Activated naive CD4-positive, alpha-beta T cell treated with anti-CD3 and anti-CD28 coated beads for 36 hours (primary cell): ENCODE measurements around the gene COA1. TPM values are rescaled to one million over a fixed set of nuclear protein-coding genes. Genes with fewer than 3 reads are reported as not detected.
A peak's percentile ranks its signal among the peaks of the same experiment; 100 is the strongest.
"Not testable (repeated sequence)": the region's sequence is repeated elsewhere in the genome, so short reads cannot be mapped to it uniquely, and the experiment has no call there.

Source experiments
- CTCF ChIA-PET: fragments of 350-600 bp; sonication (Branson Sonifier 250); formaldehyde crosslinking; loops from one replicate; lab custom pipeline; 2021; ENCODE audit warnings: antibody characterized with exemption; lab: Charles Lee
- DNase-seq: peaks from one replicate; pipeline ENCODE4 v3.0.0-alpha.2; 2020
- H3K27ac Mint-ChIP-seq: one replicate; pipeline ENCODE4 v1.8.0; 2021; ENCODE audit warnings: mild to moderate bottlenecking, mixed read lengths
- H3K27me3 Mint-ChIP-seq: one replicate; pipeline ENCODE4 v1.8.0; 2021; ENCODE audit warnings: low read depth, mixed read lengths
- H3K36me3 Mint-ChIP-seq: one replicate; pipeline ENCODE4 v1.8.0; 2021; ENCODE audit warnings: low read depth, mixed read lengths
- H3K4me1 Mint-ChIP-seq: one replicate; pipeline ENCODE4 v1.8.0; 2021; ENCODE audit warnings: low read depth, mixed read lengths
- H3K4me3 Mint-ChIP-seq: one replicate; pipeline ENCODE4 v1.8.0; 2021; ENCODE audit warnings: mild to moderate bottlenecking, moderate library complexity, mixed read lengths
- H3K9me3 Mint-ChIP-seq: one replicate; pipeline ENCODE4 v1.8.0; 2021; ENCODE audit warnings: mixed read lengths
- intact Hi-C: fragments of 100-400 bp; cut with micrococcal nuclease; formaldehyde crosslinking; loops from one replicate; pipeline ENCODE4 v1.15.1; 2023
- total RNA-seq, 2 experiments: library from RNA; stranded (reverse); gene quantifications; one replicate each; pipeline ENCODE4 v1.2.3, GENCODE V29; 2021

Gene COA1
- total RNA-seq, 2 experiments from 2014 or later = 85.9 to 87.2 TPM

DNA sequence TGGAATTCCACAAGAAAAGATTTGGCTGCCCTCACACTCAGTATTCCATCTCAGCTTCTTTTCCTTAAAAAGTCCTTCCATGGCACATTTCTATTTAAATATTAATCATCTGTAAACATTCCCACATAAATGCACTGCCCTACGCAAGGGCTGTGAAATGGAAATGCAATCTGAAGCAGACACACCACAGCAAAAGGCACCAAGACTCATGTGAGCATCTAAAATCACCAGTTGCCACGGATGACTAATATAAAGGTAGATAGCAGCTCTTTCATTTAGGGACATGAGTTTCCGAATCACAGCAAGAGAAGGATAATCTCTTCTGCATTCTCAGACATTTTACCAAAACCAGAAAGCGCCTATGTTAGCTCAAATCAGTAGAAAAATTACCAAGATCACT lies 31.6 kb downstream of the COA1 start:
- peaks cover 32% of the 10 kb centered on the region for H3K4me1 Mint-ChIP-seq
- H3K27ac Mint-ChIP-seq = peak overlapping the region; percentile 12
- CTCF ChIA-PET = interaction anchor here (0.6 to 6.3 kb wide), 13 partner anchors 10 to 821 kb away, joined by 3 to 388 read pairs (median 5); partner anchors contain the start of gene STK17A
- DNase-seq = peak; percentile 28
- H3K4me3 Mint-ChIP-seq = no peak overlapping the region
- H3K36me3 Mint-ChIP-seq = peaks cover 3% of the 10 kb centered on the region
- no peaks in the 10 kb centered on the region for H3K27me3 Mint-ChIP-seq
- H3K9me3 Mint-ChIP-seq = no peaks in the 10 kb centered on the region
- intact Hi-C loops = loop anchor here (1.0 kb wide), 1 partner anchor 17 kb away; no protein-coding TSS in a partner anchor

DNA sequence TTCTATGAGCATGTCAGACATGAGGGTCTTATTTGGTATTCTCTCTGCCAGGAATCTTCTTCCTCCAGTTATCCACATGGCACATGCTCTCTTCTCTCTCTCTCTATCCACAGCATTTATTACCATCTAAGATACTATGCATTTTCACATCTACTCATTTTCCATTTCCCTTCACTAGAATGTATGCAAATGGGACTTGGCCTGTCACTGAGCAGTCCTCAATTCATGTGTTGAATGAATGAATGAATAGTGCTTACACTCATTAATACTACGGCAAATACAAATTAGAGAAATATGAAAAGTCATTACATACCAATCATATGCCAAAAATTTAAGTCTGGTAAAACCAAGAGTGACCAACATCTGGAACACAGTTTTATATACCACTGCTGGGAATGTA lies 34.0 kb downstream of the COA1 start:
- H3K36me3 Mint-ChIP-seq = peaks cover 3% of the 10 kb centered on the region
- CTCF ChIA-PET = no interaction called here
- H3K4me3 Mint-ChIP-seq = no peak overlapping the region
- peaks cover 43% of the 10 kb centered on the region for H3K4me1 Mint-ChIP-seq
- H3K27me3 Mint-ChIP-seq = no peaks in the 10 kb centered on the region
- no peak for DNase-seq
- no peaks in the 10 kb centered on the region for H3K9me3 Mint-ChIP-seq
- intact Hi-C loops = no loop called here
- no peak overlapping the region for H3K27ac Mint-ChIP-seq

DNA sequence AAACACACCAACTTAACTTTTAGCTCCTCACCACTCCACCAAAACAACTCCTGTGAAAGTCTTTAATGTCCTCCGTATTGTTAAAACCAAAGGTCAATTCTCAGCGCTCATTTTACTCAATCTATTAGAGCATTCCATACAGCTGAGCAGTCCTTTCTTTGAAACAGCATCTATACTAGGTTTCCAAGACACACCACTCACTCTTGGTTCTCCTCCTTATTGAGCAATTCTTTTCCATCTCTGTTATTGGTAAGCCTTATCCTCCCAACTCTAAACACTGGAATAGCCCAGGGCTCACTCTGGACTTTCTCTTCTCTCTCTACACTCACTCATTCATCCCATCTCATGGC lies 34.9 kb downstream of the COA1 start:
- no peak overlapping the region for H3K4me3 Mint-ChIP-seq
- DNase-seq = no peak
- H3K36me3 Mint-ChIP-seq = peaks cover 3% of the 10 kb centered on the region
- H3K27ac Mint-ChIP-seq = no peak overlapping the region
- peaks cover 42% of the 10 kb centered on the region for H3K4me1 Mint-ChIP-seq
- no peaks in the 10 kb centered on the region for H3K9me3 Mint-ChIP-seq
- no peaks in the 10 kb centered on the region for H3K27me3 Mint-ChIP-seq
- CTCF ChIA-PET = interaction anchor here (0.6 to 4.6 kb wide), 4 partner anchors 112 to 434 kb away, joined by 3 to 24 read pairs (median 4); partner anchors contain the start of gene STK17A
- intact Hi-C loops = no loop called here

DNA sequence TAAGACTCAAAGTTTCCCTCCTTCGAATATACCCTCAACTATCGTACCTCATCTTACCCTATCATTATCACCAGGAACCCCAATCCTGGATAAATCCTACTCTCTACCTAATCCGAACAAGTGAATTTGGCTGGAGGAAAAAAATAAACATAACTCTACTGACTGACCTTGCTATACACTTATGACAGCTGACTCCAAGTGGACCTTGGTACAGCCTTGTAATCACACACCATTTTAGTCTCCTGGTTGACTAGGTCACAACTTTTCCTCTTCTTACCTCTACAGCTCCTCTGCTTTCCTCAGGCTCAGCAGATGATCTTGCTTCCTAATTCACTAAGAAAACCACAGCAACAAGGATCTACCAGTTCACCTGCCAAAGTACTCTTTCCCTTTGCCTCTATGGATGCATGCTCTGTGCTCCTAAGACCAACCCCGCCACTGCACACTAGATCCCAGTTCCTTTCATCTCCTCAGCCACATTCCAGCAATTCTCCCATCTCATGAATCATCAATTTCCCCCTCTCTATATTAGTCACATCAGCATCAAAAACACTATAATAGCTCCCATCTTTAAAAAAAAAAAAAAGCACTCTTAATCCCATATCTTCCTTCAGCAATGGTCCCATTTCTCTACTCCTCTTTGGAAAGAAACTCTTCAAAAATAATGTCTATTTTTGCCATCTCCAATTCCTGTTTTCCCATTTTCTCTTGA lies 35.5 kb downstream of the COA1 start:
- Mint-ChIP-seq H3K4me3 (no peak overlapping the region), H3K27me3 (no peaks in the 10 kb centered on the region), H3K9me3 (no peaks in the 10 kb centered on the region), H3K27ac (no peak overlapping the region), H3K4me1 (peaks cover 38% of the 10 kb centered on the region), H3K36me3 (peaks cover 3% of the 10 kb centered on the region)
- no peak for DNase-seq
- CTCF ChIA-PET = interaction anchor here (0.6 to 4.6 kb wide), 5 partner anchors 44 to 433 kb away, joined by 3 to 24 read pairs (median 4); partner anchors contain the start of gene STK17A
- intact Hi-C loops = no loop called here

DNA sequence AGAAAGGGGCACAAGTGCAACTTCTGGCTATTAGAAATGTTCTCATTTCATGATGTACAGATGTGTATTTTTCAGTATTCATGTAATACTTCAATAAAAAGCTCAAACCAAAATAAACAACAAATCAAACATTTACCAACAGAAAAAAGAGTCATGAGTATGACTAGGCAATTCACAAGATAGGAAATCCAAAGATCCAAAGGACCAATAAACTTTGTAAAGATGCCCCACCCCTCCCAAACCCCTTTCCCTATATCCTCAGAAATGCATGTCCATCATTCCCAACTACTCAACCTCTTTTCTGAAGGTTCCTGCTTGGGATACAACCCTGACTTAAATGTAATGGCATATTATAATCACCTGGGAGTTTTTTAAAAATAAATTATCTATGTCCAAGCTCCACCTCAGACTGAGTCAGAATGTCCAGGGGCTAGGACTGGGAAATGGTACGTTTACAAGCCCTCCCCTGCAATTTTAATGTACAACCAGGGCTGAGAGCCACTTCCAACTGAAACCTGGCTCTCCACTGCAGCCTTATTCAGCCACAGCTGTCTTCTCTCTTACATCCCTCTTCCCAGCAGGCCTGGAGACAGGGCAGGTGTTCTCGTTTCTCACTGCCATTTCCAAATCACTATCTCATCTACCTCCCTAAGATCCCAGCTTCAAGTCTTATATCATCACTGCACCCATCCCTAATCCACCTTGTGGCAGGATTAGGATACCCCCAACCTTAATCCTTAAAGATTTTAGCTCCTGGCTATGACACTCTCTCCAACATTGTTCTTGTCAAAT lies 36.5 kb downstream of the COA1 start:
- H3K4me1 Mint-ChIP-seq = peaks cover 35% of the 10 kb centered on the region
- CTCF ChIA-PET = interaction anchor here (1.0 to 4.6 kb wide), 2 partner anchors 43 to 110 kb away, joined by 3 to 24 read pairs; partner anchors contain the start of gene STK17A
- no peak for DNase-seq
- intact Hi-C loops = no loop called here
- H3K27ac Mint-ChIP-seq = no peak overlapping the region
- no peaks in the 10 kb centered on the region for H3K27me3 Mint-ChIP-seq
- H3K36me3 Mint-ChIP-seq = peaks cover 9% of the 10 kb centered on the region
- H3K4me3 Mint-ChIP-seq = no peak overlapping the region
- peaks cover 2% of the 10 kb centered on the region for H3K9me3 Mint-ChIP-seq

DNA sequence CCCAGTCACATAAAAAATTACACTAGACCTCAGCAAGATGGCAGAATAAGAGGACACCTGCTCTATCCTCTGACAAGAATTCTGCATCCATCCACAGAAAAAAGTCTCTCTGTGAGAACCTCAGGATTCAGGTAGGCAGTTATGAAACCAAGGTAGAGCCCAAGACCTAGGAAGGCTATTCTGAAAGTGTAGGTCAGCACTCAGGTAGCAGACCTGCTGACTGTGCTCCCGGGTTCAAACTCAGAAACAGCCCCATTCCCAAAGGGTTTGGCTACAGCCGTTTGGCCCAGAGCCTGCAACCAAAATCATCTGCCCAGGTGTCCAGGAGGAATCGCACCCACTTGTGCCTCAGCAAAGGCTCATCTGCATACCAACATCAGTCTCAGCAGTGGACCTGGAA lies 37.7 kb downstream of the COA1 start:
- intact Hi-C loops = no loop called here
- H3K36me3 Mint-ChIP-seq = peaks cover 13% of the 10 kb centered on the region

DNA sequence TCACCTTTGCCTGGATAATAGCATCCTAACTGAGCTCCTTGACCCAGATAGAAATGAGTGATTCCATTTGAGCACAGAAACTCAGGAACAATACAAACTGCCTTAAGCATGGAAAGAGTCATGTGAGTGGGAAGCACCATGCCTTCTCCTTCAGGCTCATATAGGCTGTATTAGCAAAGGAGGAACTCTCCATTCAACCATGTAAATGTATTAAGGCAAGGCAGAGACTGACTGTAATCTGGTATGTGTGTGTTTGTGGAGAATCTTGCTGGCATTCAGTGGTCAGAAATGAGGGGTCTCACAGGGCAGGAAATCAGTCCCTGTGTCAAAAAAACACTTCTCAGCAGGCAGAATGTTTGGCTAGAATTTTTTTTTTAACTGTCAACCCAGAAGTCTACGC lies 40.2 kb downstream of the COA1 start:
- Mint-ChIP-seq H3K27ac (no peak overlapping the region), H3K27me3 (no peaks in the 10 kb centered on the region), H3K4me3 (no peak overlapping the region), H3K4me1 (peaks cover 47% of the 10 kb centered on the region), H3K9me3 (peaks cover 7% of the 10 kb centered on the region), H3K36me3 (peaks cover 14% of the 10 kb centered on the region)
- CTCF ChIA-PET = interaction anchor here (0.7 to 4.3 kb wide), 4 partner anchors 10 to 569 kb away, joined by 5 to 28 read pairs (median 8); partner anchors contain the start of gene STK17A
- no peak for DNase-seq
- intact Hi-C loops = loop anchor here (2.0 kb wide), 1 partner anchor 16 kb away; no protein-coding TSS in a partner anchor

More for the DNA sequence above, 37.7 kb downstream of the COA1 start:
- Mint-ChIP-seq H3K27ac (no peak overlapping the region), H3K27me3 (no peaks in the 10 kb centered on the region), H3K4me1 (peaks cover 34% of the 10 kb centered on the region), H3K9me3 (peaks cover 6% of the 10 kb centered on the region), H3K4me3 (no peak overlapping the region)
- CTCF ChIA-PET = interaction anchor here (4.6 kb wide), 1 partner anchor 109 kb away, joined by 24 read pairs; the partner anchor contains the start of gene STK17A
- no peak for DNase-seq

DNA sequence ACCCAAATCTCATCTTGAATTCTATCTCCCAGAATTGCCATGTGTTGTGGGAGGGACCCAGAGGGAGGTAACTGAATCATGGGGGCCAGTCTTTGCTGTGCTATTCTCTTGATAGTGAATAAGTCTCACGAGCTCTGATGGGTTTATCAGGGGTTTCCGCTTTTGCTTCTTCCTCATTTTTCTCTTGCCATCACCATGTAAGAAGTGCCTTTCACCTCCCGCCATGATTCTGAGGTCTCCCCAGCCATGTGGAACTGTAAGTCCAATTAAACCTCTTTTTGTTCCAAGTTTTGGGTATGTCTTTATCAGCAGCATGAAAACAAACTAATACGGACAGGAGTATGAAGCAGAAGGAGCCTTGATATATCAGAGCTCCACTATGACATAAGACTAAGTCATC lies 41.5 kb downstream of the COA1 start:
- not testable (repeated sequence) for H3K27me3 Mint-ChIP-seq, DNase-seq, H3K4me3 Mint-ChIP-seq, H3K27ac Mint-ChIP-seq
- intact Hi-C loops = loop anchor here (1.0 to 2.0 kb wide), 2 partner anchors 9 to 15 kb away; no protein-coding TSS in a partner anchor
- peaks cover 58% of the 10 kb centered on the region for H3K4me1 Mint-ChIP-seq
- CTCF ChIA-PET = interaction anchor here (0.9 to 4.3 kb wide), 4 partner anchors 8 to 106 kb away, joined by 4 to 28 read pairs (median 5); partner anchors contain the start of gene STK17A
- H3K9me3 Mint-ChIP-seq = peaks cover 11% of the 10 kb centered on the region
- H3K36me3 Mint-ChIP-seq = peaks cover 18% of the 10 kb centered on the region

DNA sequence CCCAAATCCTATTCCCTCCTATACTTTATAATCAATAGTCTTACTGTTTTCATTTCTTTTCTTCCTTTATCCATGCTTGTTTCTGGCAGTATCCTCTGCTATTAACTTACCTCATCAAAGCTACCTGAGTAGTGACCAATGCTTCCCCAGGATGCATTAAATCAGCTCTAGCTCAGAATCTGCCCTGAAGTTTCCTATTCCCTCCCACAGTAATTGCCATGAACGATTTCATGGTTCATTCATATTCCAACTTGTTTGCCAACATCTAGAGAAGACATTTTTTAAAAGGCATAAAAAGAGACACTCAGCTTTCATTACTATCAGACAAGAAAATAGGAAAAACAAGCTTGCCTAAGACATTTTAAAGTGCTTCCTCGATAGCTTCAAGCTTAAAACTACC lies 42.3 kb downstream of the COA1 start:
- Mint-ChIP-seq H3K4me3 (no peak overlapping the region), H3K9me3 (peaks cover 11% of the 10 kb centered on the region), H3K27ac (no peak overlapping the region), H3K27me3 (no peaks in the 10 kb centered on the region), H3K36me3 (peaks cover 18% of the 10 kb centered on the region), H3K4me1 (peaks cover 61% of the 10 kb centered on the region)
- CTCF ChIA-PET = interaction anchor here (1.0 to 4.3 kb wide), 4 partner anchors 11 to 151 kb away, joined by 5 to 28 read pairs (median 11); partner anchors contain the start of gene STK17A
- intact Hi-C loops = loop anchor here (1.0 kb wide), 1 partner anchor 8 kb away; no protein-coding TSS in a partner anchor
- no peak for DNase-seq

DNA sequence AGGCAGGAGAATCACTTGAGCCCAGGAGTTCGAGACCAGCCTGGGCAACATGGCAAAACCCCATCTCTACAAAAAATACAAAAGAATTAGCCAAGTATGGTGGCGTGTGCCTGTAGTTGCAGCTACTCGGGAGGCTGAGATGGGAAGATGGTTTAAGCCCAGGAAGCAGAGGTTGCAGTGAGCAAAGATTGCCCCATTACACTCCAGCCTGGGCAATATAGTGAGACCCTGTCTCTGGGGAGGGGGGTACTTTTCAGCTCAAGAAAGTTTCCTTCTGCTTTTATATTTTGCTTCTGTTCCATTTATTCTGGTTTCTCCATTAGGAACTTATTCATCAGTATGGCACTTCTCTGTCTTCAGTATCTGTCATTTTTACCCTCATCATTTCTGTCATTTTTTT lies 48.6 kb downstream of the COA1 start:
- intact Hi-C loops = loop anchor here (1.0 kb wide), 1 partner anchor 18 kb away; no protein-coding TSS in a partner anchor
- CTCF ChIA-PET = interaction anchor here (0.6 to 2.1 kb wide), 2 partner anchors 98 to 148 kb away, joined by 6 to 11 read pairs; partner anchors contain the start of gene STK17A
- Mint-ChIP-seq H3K36me3 (peaks cover 9% of the 10 kb centered on the region), H3K27ac (no peak overlapping the region), H3K27me3 (no peaks in the 10 kb centered on the region), H3K4me3 (no peak overlapping the region), H3K9me3 (peaks cover 6% of the 10 kb centered on the region), H3K4me1 (peaks cover 83% of the 10 kb centered on the region)
- DNase-seq = no peak

DNA sequence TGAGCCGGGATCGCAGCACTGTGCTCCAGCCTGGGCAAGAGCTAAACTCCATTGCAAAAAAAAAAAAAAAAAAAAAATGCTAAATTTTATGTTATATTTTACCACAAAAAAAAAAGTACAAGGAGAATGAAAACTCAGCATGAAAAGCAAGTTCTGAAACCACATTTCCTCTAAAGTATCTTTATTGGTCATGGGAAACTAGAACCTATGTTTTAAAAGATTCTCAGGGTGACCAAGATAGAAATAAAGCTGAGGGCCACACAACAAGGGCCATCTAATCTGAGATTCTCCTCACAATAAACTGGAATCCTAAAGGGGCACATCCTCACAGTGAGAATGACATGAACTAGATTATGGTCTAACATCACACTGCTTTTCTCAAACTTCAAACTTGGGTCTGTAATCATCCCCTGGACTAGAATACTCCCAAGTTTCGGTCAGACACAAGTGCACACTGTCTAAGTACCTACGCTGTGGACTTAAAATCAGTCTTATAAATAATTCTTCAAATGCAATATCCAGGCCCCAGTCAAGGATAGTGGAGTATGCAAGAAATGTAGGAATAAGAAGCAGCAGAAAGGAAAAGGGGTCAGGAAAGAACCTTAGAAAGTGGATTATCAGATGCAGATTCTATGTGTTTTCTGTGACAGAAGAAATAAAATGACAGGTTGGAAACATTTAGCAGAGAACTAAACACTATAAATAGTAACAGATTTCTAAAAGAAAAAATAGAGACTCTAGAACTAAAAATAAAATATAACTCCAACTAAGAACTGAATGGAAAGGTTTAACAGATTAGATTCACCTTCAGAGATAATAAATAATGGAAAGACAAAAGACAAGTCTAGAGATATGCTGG lies 49.9 kb downstream of the COA1 start:
- CTCF ChIA-PET = interaction anchor here (0.5 to 3.1 kb wide), 6 partner anchors 9 to 108 kb away, joined by 3 to 13 read pairs (median 8); partner anchors contain the start of gene STK17A
- H3K36me3 Mint-ChIP-seq = peaks cover 13% of the 10 kb centered on the region
- DNase-seq = no peak
- H3K9me3 Mint-ChIP-seq = peaks cover 6% of the 10 kb centered on the region
- no peaks in the 10 kb centered on the region for H3K27me3 Mint-ChIP-seq
- peak overlapping the region; percentile 85 for H3K27ac Mint-ChIP-seq
- intact Hi-C loops = loop anchor here (1.0 kb wide), 2 partner anchors 8 to 19 kb away; no protein-coding TSS in a partner anchor
- H3K4me3 Mint-ChIP-seq = no peak overlapping the region
- H3K4me1 Mint-ChIP-seq = peaks cover 81% of the 10 kb centered on the region
